SK-N-SH (cell line): ENCODE results near the gene EVC.
A peak's percentile ranks its signal among the peaks of the same experiment; 100 is the strongest.

Experiments
- CTCF ChIP-seq: fragments of 200-600 bp; sonication (generic); IDR thresholded peaks from 2 replicates; pipeline ENCODE4 v1.6.1; 2017; ENCODE audit warnings: antibody characterized with exemption, mild to moderate bottlenecking, moderate library complexity
- EP300 ChIP-seq, 2 experiments: IDR thresholded peaks; 2 replicates each; pipeline versions ENCODE4 v1.4.0 to v1.6.1; 2012; ENCODE audit warnings: borderline replicate concordance in 1 of 2, low read depth in 1 of 2, low read length in 1 of 2
- GATA2 ChIP-seq: sonication (generic); formaldehyde crosslinking; IDR thresholded peaks from 2 replicates; pipeline ENCODE4 v1.5.0; 2020; ENCODE audit warnings: mild to moderate bottlenecking, missing genetic modification reagents
- MAX ChIP-seq: IDR thresholded peaks from 2 replicates; pipeline ENCODE4 v1.4.0; 2012; ENCODE audit warnings: low read depth
- MEF2A ChIP-seq: IDR thresholded peaks from 2 replicates; pipeline ENCODE4 v1.4.0; 2012; ENCODE audit warnings: low read depth, borderline replicate concordance
- PBX3 ChIP-seq: IDR thresholded peaks from 2 replicates; pipeline ENCODE4; 2012
- POLR2AphosphoS5 ChIP-seq: IDR thresholded peaks from 2 replicates; pipeline ENCODE4 v1.6.1; 2012; ENCODE audit warnings: low read depth, low read length
- RFX5 ChIP-seq: IDR thresholded peaks from 2 replicates; pipeline ENCODE4 v1.6.1; 2012; ENCODE audit warnings: mild to moderate bottlenecking, improper control_type of control experiment, low read length
- RXRA ChIP-seq: IDR thresholded peaks from 2 replicates; pipeline ENCODE4 v1.4.0; 2012; ENCODE audit warnings: low read depth, mild to moderate bottlenecking, borderline replicate concordance
- TCF12 ChIP-seq: IDR thresholded peaks from 2 replicates; pipeline ENCODE4 v1.4.0; 2012
- TEAD4 ChIP-seq: IDR thresholded peaks from 2 replicates; pipeline ENCODE4 v1.4.0; 2012; ENCODE audit warnings: mild to moderate bottlenecking, borderline replicate concordance; ENCODE audit not compliant: insufficient read depth
- ZBTB33 ChIP-seq: IDR thresholded peaks from 2 replicates; pipeline ENCODE4 v1.4.0; 2012; ENCODE audit warnings: low read depth, borderline replicate concordance

- peak; percentile 54 for TF ChIP-seq CTCF
- TF ChIP-seq ZBTB33 = no peak
- TF ChIP-seq RFX5 = no peak
- no peak for TF ChIP-seq PBX3
- no peak for TF ChIP-seq EP300 (IDR thresholded peaks at IDR 0.05; ENCODE audit: borderline replicate concordance in 1 of 2, low read depth in 1 of 2, low read length in 1 of 2)
- TF ChIP-seq RXRA = no peak
- no peak for TF ChIP-seq GATA2 (CRISPR knock-in tag)
- TF ChIP-seq MEF2A = no peak
- TF ChIP-seq MAX = no peak
- TF ChIP-seq TEAD4 = no peak
- TF ChIP-seq TCF12 = no peak
- TF ChIP-seq POLR2AphosphoS5 = no peak
Measured at GRCh38 chr4:5710065-5710960, 688 bp upstream of the EVC start.
